ENCODE results near the gene DNAJC1.
A peak's percentile ranks its signal among the peaks of the same experiment; 100 is the strongest.
"Not testable (repeated sequence)": the region's sequence is repeated elsewhere in the genome, so short reads cannot be mapped to it uniquely, and the experiment has no call there.

Gene DNAJC1, protein sequence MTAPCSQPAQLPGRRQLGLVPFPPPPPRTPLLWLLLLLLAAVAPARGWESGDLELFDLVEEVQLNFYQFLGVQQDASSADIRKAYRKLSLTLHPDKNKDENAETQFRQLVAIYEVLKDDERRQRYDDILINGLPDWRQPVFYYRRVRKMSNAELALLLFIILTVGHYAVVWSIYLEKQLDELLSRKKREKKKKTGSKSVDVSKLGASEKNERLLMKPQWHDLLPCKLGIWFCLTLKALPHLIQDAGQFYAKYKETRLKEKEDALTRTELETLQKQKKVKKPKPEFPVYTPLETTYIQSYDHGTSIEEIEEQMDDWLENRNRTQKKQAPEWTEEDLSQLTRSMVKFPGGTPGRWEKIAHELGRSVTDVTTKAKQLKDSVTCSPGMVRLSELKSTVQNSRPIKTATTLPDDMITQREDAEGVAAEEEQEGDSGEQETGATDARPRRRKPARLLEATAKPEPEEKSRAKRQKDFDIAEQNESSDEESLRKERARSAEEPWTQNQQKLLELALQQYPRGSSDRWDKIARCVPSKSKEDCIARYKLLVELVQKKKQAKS

DNA sequence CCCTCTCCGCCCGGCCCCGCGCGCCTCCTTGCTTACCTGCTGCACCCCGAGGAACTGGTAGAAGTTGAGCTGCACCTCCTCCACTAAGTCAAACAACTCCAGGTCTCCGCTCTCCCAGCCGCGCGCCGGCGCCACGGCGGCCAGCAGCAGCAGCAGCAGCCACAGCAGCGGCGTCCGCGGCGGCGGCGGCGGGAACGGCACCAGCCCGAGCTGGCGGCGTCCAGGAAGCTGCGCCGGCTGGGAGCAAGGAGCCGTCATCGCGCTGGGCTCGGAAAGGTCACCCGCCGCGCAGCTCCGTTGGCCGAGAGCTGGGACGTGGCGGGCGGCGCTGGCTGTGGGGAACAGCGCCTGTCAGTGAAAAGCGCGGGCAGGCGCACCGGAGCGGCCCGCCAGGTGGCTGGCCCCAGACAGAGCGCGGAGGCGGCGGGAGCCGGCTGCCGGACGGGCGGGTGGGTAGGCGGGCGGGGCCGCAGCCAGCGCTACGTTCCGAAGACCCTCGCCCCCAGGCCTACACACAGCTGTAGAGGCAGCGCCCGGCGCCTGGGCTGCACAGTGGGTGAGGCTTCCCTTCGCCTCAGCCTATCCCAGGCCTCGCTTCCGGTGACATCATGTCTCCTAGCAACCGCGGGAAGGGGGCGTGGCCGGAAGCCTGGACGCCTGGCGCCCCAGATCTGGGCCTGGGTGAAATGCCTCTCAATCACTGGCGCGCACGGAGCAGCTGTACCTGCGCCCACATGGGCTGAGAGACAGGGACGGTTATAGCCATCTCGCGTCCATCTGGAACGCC, at the start of gene DNAJC1:
TSS of gene DNAJC1 (minus strand) at position 554 of the 787 bp plus-strand sequence. CDS start at position 258, 296 bp downstream.
- peak; percentile 82 for DNase-seq (ENCODE audit: low read depth, low spot score)

DNA sequence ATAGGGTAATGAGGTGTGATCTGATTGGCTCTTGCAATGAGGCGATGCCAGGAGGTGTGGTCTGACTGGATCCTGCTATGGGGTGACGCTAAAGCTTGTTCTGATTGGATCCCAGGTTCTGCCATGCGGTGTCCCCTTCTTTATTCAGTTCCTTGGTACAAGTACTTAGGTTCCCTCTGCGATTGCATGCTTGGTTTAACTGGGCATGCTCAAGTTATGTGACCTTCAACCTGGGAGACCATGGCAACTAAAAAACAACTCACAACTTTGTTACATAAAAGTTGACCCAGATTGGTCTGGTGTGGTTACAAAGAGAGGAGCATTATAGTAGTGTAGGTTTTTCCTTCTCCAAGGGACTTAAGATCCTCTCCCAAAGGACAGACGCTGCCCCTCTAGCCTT, 49.5 kb upstream of the DNAJC1 start:
- DNase-seq (ENCODE audit: low read depth, low spot score): no peak

GRCh38 chr10:22049635-22050034, 46.1 kb upstream of the DNAJC1 start:
- DNase-seq (ENCODE audit: low read depth, low spot score): no peak

- no peak for DNase-seq (ENCODE audit: low read depth, low spot score)
These were observed 44.3 kb upstream of the DNAJC1 start for GRCh38 chr10:22047812-22048211.

DNA sequence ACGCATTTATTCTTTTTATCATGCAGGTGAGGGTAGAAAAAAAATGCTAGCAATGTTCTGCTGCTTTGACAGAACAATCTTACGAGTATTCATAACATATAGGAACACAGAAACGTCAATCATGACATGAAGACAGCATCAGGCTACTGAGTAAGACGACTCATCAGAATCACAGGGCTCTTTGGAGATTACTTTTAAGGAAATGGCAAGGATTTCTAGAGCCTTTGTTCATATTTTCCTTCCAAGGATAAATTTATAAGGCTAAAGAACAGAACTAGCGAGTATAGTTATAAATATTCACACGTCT, 39.8 kb upstream of the DNAJC1 start:
- DNase-seq (ENCODE audit: low read depth, low spot score): no peak

- no peak for DNase-seq (ENCODE audit: low read depth, low spot score)
These were observed 39.2 kb upstream of the DNAJC1 start for GRCh38 chr10:22042557-22043326.

- no peak for DNase-seq (ENCODE audit: low read depth, low spot score)
These were observed 30.8 kb upstream of the DNAJC1 start for GRCh38 chr10:22034333-22034732.

DNA sequence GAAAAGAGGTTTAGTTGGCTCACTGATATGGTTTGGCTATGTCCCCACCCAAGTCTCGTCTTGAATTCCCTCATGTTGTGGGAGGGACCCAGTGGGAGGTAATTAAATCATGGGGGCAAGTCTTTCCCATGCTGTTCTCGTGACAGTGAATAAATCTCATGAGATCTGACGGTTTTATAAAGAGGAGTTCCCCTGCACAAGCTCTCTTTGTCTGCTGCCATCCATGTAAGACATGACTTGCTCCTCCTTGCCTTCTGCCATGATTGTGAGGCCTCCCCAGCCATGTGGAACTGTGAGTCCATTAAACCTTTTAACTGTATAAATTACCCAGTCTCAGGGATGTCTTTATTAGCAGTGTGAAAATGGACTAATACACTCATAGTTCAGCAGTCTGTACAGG, 28.7 kb upstream of the DNAJC1 start:
- DNase-seq (ENCODE audit: low read depth, low spot score): not testable (repeated sequence)

- no peak for DNase-seq (ENCODE audit: low read depth, low spot score)
These were observed 26.9 kb upstream of the DNAJC1 start for GRCh38 chr10:22030421-22030820.

GRCh38 chr10:22029445-22030236, 26.1 kb upstream of the DNAJC1 start:
- no peak for DNase-seq (ENCODE audit: low read depth, low spot score)

DNA sequence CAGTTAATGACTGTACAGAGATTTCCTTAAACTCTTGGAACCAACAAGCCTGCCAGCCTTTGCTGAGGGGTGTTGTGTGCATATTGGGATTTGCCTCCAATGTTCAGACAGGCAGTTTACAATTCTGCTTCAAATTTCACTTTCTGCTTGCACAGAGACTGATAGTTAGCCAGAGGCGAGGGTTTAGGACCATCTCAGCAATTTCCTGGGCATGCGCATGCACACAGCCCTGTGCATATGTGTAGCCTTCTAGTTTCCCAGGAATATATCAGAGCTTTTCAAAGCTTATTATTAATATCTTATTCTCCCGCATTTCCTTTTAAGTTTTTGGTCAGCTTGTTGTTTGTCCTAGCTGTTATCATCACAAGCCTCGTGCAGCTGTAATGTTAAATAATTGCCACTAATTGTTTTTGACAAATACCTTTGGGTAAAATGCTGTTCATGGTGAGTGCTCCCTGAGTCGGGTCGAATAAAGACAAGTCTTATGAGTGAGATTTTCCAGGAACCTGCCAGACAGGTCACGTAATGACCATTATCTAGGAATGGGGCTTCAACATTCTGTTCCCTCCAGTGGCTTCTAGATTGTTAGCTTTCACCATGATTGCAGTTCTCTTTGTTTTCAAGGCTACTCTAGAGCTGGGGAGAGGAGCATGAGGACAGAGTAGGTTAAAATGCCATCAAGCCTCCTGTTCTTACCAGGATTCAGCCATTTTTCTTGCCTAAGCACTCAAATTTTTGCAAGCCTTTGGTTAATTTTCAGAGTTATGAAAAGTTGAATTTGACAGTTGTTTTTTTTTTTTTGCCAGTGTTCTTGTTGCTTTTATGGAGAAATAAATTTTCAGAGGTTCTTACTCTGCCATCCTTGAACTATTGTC, 24.1 kb upstream of the DNAJC1 start:
- DNase-seq (ENCODE audit: low read depth, low spot score): no peak

DNA sequence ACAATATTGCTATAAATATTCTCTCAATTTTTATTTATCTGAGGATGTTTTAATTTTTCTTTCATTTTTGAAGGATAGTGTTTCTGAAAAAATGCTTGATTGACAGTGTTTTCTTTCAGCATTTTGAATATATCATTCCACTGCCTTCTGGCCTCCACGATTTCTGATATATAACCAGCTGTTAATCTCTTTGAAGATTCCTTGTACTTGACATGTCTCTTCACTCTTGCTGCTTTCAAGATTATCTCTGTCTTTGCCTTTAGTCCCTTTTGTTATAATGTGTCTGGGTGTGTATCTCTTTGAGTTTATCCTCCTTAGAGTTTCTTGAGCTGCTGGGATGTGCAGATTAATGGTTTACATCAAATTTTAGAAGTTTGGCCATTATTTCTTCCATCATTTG, 22.8 kb upstream of the DNAJC1 start:
- no peak for DNase-seq (ENCODE audit: low read depth, low spot score)

DNA sequence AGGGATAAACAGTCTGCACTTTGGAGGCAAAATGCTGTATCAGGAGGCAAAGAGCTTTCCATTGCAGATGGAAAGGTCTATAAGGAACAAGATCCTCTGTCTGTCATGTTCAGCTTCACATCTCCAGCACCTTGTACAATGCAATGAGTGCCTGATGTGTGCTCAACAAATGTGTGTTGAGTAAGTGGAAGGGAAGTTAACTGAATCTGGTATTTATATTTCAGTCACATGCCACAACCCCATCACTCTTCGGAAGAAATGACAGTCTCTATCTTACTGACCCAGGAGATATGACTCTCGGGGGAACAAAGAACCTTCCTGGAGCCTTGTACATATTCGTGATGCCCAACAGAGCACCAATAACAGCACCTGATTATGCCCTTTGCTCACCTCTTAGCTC, 20.0 kb upstream of the DNAJC1 start:
- no peak for DNase-seq (ENCODE audit: low read depth, low spot score)

GRCh38 chr10:22022257-22023032, 18.9 kb upstream of the DNAJC1 start:
- DNase-seq (ENCODE audit: low read depth, low spot score): no peak

DNA sequence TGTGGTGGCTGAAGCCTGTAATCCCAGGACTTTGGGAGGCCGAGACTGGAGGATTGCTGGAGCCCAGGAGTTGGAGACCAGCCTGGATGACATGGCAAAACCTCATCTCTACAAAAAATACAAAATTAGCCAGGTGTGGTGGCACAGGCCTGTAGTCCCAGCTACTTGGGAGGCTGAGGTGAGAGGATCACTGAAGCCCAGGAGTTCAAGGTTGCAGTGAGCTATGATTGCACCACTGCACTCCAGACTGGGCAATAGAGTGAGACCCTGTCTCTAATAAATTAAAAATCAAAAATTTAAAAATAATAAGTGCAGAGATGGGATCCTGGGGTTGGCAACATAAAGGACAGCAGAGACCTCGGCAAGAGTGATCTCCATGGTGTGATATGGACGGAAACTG, 17.6 kb upstream of the DNAJC1 start:
- not testable (repeated sequence) for DNase-seq (ENCODE audit: low read depth, low spot score)

DNA sequence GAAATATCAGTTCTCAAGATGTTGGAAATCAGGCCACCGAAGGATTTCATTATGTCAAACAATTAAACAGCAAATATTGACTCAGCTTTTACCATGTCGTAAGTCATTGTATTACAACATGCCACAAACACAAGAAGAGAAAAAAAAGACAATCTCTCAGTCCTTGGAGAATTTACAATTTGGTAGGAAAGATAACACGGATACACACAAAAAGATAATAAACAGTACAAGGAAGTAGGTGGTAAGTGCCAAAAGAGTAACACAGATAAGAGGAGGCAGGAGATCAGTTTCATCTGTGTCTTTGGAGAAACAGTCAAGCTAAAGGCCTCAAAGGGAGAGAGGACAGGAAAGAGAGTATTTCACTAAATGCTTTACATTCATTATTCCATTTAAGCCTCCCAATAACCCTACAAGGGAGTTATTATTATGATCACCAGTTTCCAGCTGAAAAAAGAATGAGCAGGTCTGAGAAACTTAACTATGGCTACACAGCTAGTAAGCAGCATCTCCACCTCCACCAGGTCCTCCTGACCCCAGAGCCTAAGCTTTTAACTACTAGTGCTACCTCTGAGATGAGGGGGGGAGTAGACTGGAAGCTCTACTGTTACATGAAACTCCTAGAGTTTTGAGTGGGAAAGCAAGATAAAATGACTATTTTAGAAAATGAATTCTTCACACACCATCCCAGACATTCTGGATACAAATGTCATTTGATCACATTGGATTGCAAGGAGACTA, 13.9 kb upstream of the DNAJC1 start:
- DNase-seq (ENCODE audit: low read depth, low spot score): no peak

DNA sequence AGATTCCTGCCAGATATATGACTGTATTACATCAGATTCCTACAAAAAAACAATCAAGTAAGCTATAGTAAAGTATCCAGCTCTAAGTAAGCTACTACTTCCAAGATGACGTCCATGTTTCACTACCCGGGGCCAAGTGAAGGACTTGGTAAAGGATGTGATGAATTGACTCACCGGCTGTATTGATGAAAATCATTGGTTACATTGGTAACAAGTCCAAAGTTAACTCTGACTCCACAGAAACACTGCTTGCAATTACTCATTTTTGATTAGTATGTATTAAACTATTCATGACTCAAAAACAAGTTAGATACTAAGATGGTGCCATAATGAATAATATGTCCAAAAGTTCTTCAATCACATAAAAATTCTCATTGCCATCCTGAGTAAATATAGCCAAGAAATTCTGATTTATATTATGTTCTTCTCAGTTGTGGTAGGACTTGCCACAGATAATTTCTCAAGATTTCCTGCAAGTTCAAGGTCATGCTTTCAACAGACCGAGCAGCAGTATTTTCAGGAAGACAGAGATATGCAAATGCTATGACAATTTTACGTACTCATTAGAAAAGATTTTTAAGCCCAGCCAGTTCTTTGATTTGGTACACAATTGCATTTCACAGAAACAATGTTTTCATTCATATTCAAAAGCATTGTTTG, 12.6 kb upstream of the DNAJC1 start:
- DNase-seq (ENCODE audit: low read depth, low spot score): no peak

DNA sequence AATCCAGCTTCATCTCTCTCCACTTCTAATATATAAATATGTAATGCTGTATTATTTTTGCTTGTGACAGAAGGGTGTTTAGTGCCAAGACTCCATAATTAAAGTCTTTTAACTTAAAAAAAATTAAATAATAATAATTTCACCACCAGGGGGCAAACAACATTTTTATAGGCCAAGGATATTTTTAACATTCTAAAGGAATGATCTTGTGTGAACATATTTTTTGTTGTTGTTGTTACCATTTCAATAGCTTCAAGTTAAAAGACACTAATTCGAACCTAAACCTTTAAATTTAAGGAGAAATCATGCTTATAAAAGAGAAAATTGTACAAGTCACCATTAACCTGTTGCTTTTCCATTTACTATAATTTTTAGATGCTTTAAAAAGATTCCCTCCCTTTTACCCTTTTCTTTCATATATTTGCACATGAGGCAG, 7.5 kb upstream of the DNAJC1 start:
- DNase-seq (ENCODE audit: low read depth, low spot score): no peak

All from iPS DF 19.7 (cell line).